ENCODE data around the gene PDZD11.
"Not testable (repeated sequence)": the region's sequence is repeated elsewhere in the genome, so short reads cannot be mapped to it uniquely, and the experiment has no call there.

Gene PDZD11

DNA sequence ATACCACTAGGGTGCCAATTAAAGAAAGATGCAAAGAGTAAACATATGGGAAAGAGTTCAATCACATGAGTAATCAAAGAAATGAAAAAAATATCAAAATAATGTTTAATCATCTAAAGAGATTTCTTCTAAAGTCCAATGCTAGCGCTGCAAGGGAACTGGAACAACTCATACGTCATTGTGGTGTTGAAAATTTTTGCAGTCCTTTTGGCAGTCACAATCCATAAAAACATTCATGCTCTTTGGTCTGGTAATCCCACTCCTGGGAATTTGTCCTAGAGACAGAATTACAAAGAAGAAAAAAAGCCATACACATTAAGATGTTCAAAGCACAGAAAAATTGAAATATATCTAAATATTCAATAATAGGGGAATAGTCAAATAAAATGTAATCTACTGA lies 34.3 kb downstream of the PDZD11 start:
- no peak for DNase-seq

GRCh38 chrX:70254909-70255308 lies 34.8 kb downstream of the PDZD11 start:
- no peak for DNase-seq

DNA sequence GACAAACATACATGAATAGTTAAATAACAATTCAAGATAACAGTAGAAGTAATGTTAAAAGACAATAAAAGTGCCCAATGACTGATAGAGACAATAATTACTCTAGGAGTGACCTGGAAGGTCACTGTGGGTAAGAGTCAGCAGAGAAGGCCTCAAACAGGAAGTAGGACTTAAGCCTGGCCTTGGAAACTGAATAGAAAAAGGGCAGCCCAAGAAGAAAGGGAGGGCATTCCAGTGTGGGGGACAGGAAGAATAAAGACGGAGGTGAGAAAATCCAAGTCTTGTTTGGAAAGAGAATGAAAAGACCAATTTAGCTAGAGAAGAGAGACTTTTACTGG lies 35.7 kb downstream of the PDZD11 start:
- no peak for DNase-seq

GRCh38 chrX:70253377-70254062 lies 36.2 kb downstream of the PDZD11 start:
- DNase-seq, result no peak

- DNase-seq, result no peak
Measured at GRCh38 chrX:70252491-70252890, 37.2 kb downstream of the PDZD11 start.

DNA sequence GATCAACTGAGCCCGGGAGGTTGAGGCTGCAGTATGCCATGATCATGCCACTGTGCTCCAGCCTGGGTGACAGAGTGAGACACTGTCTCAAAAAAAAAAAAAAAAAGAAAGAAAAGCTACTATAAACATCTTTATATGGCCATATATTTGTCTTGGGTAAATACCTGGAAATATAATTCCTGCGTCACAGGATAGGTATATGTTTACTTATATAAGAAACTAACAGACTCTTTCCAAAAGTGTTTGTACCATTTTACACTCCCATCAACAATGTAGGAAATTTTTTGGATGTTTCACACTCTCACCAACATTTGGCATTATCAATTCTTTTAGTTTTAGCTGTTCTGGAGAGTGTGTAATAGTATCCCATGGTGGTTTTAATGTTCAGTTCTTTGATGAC lies 42.5 kb downstream of the PDZD11 start:
- no peak for DNase-seq

DNA sequence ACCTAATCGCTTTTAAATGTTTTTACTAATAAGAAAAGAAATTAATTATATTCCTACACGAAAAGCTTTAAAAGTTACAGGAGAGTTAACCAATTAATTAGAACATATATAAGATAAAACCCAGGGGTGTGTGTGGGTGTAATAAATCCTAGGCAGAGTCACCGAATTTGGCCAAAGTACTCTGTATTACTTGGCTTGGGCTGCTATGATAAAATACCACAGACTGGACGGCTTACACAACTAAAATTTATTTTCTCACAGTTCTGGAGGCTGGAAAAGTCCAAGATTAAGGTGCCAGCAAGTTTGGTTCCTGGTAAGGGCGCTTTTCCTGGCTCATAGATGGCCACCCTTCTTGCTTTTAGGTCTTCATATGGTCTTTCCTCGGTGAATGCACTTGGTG lies 44.8 kb downstream of the PDZD11 start:
- DNase-seq, result no peak

GRCh38 chrX:70243601-70244000 lies 46.1 kb downstream of the PDZD11 start:
- not testable (repeated sequence) for DNase-seq

- DNase-seq, result no peak
Measured at GRCh38 chrX:70241501-70241900, 48.2 kb downstream of the PDZD11 start.

GRCh38 chrX:70240751-70241150 lies 49.0 kb downstream of the PDZD11 start:
- DNase-seq, result no peak
